Right hindlimb (tissue), 1 donor: ENCODE results near the gene CCDC182.

ENCODE experiments used
- DNase-seq: peaks from one replicate; pipeline ENCODE4 v3.0.0-alpha.2; 2018

CCDC182 gene

DNA sequence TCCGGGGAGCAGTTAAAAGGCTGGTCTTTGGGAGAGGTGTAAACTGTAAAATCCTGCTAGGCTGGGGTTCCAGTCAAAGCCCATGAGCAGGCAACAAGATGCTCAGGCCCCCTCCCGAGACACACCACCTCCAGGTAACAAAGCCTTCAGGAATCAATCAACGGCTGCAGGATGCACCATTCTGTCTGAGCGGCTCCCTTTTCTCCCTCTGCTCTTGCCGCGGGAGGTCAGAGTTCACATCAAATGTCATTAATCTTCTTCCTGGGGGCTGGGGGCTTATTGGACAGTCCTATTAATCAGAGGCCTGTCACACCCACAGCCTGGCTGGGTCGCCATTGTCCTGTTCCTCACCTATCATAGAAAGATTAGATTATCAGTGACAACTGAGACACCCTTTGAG is 11.9 kb upstream of the CCDC182 start:
- DNase-seq: no peak

GRCh38 chr17:57755480-57756070 is 10.5 kb upstream of the CCDC182 start:
- no peak for DNase-seq

DNA sequence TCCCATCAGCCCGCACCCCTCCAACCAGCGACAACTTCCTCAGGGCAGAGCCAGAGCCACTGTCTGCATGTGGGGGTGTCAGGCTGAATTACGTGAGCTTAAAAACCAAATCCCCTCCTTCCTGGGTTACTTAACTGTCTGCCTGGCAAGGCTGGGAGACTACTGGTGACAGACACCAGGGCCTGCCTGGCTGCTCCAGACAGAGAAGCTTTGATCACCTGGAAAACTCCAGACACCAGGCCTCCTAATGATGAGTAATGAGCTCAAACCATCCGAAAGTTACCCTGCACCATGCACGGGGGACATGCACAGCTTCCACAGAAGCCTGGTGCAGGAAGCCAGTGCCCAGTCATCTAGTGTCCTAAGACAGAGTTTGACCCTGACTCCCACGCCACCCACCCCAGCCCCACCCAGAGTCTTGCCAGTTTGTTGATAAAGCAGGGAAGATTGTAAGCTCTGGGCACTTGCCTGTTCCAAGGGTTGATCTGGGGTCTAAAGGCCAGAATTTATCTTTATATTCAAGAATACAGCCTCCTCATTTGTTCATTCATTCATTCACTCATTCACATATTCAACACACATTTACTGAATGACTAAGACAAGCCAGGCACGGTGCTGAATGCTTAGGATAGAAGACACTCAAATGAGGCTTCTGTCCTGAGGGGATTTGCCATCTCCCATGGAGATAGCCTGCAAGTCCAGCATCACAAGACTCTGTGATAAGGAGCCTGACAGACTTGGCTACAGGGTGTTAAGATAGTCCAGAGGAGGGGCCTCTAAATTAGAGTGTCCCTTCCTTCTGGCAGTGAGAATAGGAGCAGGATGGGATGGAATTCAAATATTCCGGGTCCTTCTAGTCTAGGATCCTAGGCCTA is 7.2 kb upstream of the CCDC182 start:
- no peak for DNase-seq

DNA sequence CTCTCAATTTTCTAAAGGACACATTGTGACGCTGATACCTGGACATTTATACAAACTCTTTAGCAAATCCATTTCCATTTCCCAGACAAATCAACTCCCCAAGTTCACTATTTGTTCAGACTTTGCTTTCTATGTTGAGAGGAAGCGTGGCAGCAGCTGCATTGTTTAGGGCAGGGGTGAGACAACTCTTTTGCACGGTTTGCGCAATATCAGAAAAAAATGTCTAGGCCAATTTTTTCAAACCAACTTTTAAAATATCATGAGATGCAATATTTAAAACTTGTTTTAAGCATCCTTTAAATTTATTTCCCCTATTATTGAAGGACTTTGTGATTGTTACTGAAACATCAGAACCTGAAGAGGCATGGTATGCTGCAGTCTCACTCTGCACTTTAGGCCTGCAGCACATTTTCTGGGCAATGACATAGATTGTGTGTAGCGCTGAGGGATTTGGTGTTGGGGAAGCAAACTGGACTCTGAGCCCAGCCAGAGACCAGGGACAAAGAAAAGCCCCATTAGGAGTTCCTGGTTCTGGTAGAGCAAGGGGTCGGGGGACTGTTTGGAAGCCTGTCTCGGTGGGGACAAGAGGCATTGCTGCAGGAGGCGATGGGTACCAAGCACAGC is 6.4 kb upstream of the CCDC182 start:
- DNase-seq: no peak

DNA sequence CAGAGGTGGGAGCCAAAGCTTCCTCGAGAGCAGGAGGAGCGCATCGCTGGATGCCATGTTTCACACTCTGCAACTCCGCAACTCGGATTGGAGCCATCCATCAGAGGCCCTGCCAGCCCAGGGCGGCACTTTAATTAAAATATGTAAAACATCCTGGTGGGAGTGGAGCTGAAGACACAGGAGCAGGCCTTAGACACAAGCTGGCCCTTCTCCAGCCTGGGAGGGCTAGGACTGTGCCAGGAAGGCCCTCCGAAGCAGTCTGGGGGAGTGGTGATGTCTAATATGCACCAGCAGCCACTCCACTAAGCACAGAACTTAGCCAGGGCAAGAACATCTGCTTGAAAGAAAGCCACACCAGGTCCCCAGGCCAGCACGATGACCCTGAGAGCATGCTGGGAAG is 5.8 kb upstream of the CCDC182 start:
- DNase-seq: no peak

- DNase-seq: no peak
Observed at GRCh38 chr17:57750109-57750871, 5.2 kb upstream of the CCDC182 start.

GRCh38 chr17:57749701-57750100 is 4.6 kb upstream of the CCDC182 start:
- DNase-seq: no peak

DNA sequence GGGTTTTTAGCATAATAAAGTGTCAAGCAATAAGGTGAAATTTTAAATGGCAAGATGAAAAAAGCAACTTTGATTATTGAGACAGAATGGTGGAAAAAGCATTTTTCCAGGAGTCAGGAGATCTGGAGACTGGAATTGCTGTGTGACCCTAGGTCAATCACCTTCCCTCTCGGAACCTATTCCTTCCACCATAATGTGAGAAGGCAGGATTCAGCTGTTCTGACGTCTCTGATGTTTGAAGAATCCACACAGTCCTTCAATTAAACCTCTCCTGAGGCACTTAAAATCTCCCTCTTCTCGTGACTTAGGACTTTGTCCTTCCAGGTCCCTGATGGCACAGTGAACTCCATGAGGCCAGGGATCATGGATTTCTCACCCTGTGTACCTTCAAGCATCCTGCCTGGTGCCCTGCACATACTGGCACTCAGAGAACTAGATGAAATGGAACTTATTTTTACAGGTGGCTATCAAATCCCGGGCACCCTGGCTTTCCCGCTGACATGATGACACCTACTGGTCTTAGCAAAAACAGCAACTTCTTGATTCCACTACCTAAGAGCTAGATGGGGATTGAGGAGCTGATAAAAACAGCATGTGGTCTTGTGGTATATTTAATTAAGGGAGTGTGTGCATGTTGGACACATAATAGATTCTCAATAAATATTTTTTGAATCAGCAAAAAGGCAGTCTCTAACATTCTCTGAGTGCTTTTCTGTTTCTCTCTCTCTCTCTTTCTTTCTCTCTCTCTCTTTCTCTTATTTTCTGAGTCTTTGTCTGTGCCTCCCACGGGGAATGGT is 2.3 kb upstream of the CCDC182 start:
- DNase-seq: no peak

DNA sequence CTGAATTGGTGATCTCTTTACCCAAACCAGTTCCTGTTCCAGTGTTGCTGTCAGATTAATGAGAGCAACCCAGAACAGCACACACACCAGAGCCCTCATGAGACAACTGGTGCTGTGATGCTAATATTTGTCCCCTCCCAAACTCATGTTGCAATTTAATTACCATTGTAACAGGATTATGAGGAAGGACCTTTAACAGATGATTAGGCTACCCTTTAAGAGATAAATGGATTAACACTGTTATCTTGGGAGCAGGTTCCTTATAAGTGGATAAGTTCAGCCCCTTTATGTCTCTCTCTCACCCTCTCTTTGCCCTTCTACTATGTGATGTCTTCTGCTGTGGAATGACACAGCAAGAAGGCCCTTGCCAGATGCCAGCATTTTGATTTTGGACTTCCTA is 1.1 kb upstream of the CCDC182 start:
- no peak for DNase-seq

DNA sequence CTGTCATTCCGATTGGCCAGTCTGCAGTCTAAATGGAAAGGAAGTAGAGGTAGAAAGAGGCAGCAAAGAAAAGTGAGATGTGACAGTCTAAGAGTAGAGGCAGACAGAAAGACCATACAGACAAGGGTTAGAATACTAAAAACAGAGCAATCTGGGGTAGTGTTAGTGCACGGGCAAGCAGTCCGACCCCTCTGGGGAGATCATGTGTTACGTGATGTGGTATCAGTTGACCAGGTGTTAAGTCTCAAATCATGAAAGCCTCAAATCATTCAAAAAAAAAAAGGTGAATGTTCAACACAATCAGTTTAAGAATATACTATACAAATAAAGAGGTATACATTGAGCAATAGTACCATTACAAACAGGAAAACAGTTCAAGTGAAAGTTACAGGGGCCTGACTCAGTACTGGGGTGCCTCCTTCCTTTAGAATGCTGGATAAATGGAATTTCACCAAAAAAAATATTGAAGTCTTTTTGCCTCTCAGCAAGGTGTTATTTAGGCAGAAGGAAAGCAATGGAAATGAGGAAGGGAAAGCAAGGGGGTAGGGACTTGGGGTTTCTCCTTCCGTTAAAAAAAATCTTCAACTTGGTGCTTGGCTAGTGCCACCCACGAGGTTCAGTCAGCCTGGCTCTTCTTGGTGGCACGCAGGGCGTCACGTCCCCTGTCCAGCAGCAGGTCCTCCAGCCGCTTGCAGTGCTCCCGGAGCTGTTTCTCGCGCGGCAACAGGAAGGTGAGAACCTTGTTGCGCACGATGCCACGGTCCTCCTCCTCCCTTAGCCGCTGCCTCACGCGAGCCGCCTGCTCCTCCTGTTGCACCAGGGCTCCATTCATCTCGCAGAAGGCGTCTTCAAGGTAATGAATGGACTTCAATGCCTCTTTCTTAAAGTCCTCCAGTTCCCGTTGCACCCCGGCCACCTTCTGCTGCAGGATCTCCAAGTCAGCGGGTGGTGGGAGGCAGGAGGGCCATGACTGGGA is 616 bp downstream of the CCDC182 start:
- no peak for DNase-seq

DNA sequence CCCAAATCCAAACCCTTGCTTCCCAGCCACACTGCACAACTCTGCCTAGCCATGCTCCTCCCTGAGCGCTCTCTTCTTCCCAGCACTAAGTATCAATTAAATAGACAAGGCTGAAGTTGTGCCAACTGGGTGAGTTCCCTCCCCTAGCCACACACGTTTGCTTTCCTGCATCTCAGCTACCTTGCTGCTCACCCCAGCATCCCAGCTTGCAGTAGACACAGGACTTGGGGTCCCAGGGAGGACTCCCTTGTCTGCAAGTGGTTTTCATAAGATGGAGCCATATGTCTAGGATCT is 4.9 kb downstream of the CCDC182 start:
- no peak for DNase-seq

GRCh38 chr17:57739402-57740234 is 5.5 kb downstream of the CCDC182 start:
- DNase-seq: no peak

- DNase-seq: no peak
Observed at GRCh38 chr17:57737450-57737849, 7.6 kb downstream of the CCDC182 start.

DNA sequence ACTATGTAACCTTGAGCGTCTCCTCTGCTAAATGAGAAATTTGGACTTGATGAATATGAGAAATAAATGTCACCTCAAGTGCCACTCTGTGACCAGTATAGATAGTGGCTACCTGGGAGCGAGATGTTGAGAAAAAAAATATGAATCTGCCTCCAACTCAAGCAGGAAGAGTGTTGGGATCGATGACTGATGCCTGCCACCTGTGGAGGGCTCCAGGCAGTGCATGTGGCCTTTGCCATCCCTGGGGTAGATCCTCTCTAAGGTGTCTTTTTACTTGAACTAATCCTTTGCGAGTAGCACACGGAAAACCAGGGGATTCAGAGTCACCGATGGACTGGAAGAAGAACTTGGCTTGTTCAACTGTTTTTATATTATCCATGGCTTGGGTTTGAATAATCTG is 9.4 kb downstream of the CCDC182 start:
- DNase-seq: no peak

DNA sequence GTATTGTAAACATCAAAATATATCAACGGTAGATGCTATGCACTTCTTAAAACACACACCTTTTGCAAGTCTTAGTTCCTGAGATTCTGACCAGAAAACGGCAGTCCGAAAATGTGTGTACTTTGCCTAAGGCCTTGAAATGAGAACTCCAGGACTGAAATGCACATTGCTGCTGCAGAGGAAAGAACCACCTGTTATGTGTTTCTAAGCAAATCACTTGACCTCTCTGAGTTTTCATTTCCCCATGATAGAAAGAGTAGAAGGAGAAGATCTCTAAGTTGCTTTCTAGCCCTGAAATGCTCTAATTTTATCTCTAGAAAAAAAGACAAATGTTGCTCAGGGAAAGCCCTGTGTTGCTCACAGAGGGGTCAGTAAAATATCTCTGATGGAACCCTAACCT is 9.9 kb downstream of the CCDC182 start:
- no peak for DNase-seq

DNA sequence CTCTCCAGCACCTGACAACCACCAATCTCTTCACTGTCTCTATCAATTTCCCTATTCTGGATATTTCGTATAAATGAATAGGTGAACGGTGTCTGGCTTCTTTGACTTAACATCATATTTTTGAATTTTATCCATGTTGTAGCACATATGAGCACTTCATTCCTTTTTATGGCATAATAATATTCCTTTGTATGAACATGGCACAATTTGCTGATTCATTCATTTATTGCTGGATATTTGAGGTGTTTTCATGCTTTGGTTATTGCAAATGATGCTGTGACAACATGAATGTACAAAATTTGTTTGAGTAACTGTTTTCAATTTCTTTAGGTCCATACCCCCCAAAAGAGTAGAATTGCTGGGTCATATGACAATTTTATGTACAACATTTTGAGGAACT is 12.0 kb downstream of the CCDC182 start:
- DNase-seq: no peak

GRCh38 chr17:57732062-57732461 is 13.0 kb downstream of the CCDC182 start:
- no peak for DNase-seq

- DNase-seq: no peak
Observed at GRCh38 chr17:57730026-57730701, 14.9 kb downstream of the CCDC182 start.

DNA sequence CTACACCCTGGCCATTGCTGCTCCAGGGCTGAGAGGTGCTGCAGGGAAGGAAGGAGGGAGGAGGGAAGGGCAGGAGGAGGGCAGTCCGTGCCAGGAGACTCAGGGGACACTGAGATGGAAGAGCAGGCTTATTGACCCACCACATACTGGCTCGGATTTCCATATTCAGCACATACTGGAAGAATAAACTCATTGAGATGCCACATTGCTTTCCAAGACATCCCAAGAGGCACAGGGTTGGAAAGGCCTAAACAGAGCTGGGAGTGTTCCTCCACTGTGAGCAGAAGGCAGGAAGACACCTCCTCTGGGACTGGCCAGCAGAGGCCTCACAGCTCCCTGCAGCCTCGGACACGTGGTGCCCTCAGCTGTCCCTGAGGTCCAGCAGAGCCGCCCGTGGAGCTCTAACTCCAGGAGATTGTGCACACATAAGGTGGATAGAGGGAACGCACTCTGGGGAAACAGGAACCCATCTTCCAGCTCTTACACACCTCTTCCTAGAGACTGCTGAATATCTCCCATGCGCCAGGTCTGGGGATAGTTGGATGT is 17.4 kb downstream of the CCDC182 start:
- DNase-seq: no peak

- no peak for DNase-seq
Observed at GRCh38 chr17:57726838-57727237, 18.3 kb downstream of the CCDC182 start.
